Inferior parietal cortex (tissue), 1 donor: ENCODE data around the gene CRYBA1.

Experiments used
- DNase-seq: peaks from one replicate; pipeline ENCODE4 v3.0.0-alpha.2; 2016; ENCODE audit errors: extremely low spot score

The CRYBA1 gene

DNA sequence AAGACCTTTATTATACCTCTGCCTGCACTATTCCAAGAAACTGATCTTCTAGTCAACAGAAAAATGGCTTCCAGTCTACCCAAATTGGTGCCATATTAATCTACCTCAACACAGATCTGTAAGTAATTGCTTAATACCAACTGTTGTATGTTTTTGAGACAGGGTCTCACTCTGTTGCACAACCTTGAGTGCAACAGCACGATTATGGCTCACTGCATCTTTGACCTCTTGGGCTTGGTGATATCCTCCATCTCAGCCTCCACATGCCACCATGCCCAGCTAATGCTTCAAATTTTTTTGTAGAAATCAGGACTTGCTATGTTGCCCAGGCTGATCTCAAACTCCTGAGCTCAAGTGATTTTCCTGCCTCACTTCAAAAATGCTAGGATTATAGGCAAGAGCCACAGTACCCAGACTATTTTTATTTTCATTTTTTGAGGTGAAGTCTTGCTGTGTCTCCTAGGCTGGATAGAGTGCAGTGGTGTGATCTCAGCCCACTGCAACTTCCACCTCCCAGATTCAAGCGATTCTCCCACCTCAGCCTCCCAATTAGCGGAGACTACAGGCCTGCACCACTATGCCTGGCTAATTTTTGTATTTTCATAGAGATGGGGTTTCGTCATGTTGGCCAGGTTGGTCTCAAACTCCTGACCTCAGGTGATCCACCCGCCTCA is 32.9 kb downstream of the CRYBA1 start:
- DNase-seq = no peak

DNA sequence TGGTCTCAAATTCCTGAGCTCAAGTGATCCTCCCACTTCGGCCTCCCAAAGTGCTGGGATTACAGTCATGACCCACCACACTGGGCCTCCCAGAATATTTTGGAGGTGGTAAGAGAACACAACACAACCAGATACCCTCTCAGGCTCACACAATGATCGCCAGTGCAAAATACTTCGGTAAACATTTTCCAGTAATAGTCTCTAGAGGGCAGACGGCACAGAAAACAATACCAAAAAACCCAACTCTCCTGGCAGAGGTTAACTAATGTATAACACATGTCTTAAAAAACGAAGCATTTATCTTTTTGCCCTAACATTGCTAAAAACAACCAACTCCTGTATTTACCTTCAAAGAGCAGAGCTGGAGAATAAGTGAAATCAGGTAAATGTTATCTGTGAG is 36.8 kb downstream of the CRYBA1 start:
- DNase-seq = no peak

DNA sequence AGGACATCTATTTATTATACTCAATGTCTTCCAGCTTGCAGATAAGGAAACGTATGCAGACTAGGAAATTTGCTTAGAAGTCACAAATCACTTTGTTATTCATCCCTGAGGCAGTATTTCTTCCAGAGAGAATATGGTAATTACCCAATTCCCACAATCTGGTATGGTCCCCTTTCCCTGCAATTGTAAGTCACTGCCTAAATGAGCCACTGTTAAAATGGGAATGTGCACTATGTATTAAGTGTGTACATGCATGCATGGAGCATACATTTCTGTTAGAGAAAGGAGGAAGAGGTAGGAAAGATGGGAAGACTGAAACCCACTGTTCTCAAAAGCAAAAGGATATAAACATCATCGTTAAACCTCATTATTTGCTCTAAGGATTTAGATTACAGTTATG is 37.3 kb downstream of the CRYBA1 start:
- DNase-seq = no peak

DNA sequence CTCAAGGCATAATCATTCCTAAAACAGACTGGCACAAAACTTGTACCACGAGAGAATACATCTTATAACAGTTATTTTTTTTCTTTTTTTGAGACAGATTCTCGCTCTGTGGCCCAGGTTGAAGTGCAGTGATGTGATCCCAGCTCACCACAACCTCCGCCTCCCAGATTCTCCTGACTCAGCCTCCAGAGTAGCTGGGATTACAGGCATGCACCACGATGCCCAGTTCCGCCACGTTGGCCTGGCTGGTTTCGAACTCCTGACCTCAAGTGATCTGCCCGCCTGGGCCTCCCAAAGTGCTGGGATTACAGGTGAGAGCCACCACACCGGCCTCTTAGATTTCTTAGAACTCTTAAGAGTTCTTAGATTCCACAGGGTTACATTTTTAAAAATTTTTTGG is 43.2 kb downstream of the CRYBA1 start:
- no peak for DNase-seq

DNA sequence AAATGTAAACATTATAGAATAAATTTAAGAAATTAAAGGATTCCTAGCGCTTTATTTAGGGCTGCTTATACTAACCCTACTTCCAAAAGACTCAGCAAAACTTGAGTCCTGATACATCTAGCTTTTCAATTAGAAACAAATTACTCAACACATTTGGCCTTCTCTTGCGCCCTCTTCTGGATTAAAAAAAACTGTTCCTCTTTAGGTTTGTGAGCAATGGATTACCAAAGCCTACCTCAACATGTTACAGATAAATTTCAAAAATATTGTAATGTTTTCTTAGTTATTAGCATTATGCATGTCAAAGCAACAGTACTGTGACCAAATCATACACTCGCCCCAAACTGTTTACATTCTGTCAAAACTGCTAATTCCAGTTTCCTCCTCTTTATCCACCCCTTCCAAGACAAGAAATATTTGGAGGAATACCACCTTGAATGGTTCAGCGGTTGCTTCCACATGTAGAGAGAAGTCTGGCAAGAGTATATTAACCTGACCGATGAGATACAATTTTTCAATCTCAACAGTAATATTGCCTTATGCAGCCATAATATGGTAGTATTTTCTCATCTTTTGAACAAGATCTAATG is 44.6 kb downstream of the CRYBA1 start:
- peak; percentile 95 for DNase-seq

DNA sequence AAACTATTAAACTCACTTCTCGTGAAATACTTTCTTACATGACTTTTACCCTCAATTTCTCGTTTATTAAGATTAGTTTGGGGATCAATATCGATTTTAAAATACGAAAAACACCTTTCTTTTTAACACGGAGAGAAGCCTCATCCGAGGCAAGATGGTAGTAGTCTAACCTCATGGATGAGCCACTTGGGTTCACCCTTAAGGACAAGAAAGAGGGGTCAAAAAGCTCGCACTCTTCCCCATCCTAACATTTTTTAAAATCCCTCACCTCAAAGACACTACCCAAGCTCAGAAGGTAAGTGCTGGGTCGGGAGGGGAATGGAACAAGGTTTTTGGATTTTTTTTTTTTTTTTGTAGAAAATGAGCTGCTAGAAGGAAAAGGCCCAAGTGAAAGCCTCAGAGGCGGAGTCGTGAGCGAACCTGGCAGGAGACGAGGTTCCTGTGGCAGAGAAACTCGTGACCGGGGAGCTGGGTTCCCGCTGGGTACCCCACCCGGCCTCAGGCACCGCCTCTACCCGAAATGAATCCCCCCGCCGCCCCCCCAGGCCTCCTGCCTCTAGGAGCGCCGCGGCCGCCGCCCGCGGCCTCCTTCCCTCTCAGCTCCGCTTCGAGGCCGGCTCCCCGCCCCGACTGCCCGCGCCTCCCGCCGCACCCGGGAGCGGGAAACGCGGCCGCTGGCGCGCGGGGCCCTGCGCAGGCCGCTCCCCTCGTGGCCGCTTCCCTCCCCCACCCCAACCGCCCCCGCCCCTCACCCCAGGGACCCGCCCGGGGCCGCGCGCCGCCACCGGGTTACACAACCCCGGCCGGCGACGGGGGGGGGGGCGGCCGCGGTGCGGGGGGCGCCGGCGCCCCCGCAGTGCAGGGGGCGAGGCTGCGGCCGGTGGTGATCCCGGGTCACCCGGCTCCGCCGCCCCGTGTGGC is 45.7 kb downstream of the CRYBA1 start:
- no peak for DNase-seq

DNA sequence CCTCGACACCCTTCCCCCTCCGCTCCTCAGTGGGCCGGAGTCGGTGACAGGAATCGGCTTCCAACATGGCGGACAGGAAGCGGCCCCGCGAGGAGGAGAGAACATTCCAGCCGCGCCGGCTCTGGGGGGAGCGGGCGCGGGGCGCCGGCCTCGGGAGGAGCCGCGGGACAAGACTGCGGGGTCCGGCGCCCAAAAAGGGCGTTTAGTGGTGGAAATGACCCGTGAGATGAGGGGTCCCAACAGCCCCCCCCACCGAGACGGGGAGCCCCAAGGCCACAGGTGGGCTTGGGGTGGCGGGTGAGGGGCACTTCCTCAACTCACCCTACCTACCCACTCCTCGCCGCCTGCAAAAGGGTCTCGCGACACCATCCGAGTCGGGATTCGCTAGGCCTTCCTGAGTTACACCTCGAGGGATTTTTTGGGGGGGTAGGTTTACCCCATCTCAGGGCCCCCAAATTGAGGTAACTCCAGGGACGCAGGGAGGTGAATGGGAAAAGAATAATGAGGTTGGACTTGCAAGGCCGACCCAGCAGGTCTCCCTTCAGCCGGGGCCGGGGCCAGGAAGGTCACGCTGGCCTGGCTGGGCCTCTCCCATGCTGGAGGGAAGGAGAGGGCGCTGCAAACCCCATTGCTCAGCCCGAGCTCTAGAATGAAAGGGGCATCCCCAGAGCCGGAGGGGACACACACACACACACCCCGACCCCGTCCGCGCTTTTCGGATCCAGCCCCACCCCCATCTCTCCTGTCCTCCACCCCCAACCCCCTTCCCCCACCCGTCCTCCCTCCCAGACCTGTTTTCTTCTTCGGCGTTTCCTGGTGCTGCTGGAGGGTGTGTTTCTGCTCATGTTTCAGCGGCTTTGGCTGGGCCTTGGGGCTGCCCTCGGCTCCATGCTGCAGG is 46.6 kb downstream of the CRYBA1 start:
- DNase-seq = peak; percentile 47

DNA sequence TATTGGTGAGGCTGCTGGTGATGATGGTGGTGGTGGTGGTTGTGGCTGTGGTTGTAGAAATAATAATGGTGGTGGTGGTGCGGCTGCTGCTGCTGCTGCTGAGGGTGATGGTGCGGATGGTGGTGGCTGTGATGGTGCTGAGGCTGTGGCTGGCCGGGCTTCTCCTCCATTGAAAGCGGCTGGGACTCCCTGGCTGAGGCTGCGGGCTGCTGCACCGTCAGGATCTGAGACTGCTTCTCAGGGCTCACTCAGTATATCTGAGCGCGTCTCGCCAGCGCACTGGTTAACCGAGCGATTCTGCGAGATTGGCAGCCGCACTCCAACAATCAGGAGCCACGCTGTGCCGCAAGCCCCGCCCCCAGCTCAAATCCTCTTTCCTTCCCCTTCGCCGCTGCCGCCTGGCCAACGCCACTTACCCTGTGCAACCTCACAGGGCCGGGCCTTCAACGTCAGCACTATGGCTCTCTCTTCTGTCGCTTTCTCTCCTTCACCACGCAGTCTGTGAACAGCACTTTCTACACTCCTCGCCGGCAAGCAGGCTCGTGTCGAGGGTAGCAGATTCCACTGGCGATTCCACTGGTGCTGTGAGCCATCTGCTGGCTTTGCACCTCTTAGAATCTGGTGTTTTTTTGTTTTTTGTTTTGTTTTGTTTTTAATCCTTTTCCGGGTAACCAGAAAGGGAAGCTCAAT is 47.4 kb downstream of the CRYBA1 start, which contains the start of gene NUFIP2:
Gene NUFIP2, minus strand, starts transcription at position 259 of the 690 bp plus-strand sequence. Its CDS starts 89 bp downstream, at position 170.
- DNase-seq = peak; percentile 97

DNA sequence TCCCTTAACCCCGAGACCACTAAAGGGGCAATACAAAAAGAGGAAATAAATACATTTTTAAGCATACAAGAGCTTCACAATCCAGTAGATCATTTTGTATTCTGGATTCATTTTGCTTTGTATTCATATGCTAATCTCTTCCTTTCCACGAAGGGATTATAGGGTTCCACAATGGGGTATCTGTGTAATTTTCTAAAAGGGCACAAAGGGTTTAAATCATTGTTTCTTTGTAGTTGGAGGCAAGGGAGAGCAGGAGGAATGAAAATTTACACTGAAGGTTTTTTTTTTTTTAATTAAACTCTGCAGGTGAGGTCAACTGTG is 47.9 kb downstream of the CRYBA1 start:
- DNase-seq = no peak

DNA sequence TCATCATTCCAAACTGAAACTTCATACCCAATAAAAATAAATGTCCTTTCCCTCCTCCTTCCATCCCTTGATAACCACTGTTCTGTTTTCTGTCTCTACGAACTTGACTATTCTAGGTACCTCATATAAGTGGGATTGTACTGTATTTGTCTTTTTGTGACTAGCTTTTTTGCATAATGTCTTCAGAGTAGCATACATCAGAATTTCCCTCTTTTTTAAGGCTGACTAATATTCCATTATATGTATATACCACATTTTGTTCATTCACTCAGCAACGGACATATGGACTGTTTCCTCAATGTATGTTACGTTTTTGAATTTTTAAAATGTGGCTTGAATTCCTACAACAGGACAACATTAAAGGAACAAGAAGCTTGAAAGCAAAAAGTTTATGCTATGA is 48.8 kb downstream of the CRYBA1 start:
- DNase-seq = no peak

DNA sequence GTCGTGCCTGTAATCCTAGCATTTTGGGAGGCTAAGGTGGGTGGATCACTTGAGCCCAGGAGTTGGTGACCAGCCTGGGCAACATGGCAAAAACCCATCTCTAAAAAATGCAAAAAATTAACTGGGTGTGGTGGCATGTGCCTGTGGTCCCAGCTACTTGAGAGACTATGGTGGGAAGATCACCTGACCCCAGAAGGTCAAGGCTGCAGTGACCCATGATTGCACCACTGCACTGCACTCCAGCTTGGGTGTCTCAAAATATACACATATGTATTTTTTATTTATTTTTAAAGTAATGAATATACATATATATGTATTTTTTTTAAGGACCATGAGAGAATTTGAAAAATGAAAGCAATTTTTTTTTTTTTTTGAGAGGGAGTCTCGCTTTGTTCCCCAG is 52.4 kb downstream of the CRYBA1 start:
- no peak for DNase-seq

DNA sequence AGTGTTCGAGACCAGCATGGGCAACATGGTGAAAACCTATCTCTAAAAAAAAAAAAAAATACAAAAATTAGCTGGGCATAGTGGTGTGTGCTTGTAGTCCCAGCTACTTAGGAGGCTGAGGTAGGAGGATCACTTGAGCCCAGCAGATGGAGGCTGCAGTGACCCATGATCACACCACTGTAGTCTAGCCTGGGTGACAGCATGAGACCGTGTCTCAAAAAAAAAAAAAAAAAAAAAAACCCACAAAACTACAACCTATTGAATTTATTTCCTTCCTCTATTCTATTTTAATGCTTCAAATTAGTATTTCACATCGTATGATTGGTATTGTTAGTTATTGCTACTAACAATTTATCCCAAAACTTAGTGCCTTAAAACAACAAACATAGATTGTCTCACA is 56.7 kb downstream of the CRYBA1 start:
- no peak for DNase-seq
